K562 (cell line): ENCODE results near the gene MOG.

Source experiments
- CBFB ChIP-seq: sonication (generic); formaldehyde crosslinking; IDR thresholded peaks from 2 replicates; pipeline ENCODE4 v1.4.0; 2020; ENCODE audit warnings: mild to moderate bottlenecking, missing genetic modification reagents
- CREB1 ChIP-seq, 2 experiments: sonication (generic) in 1 of 2; formaldehyde crosslinking in 1 of 2; IDR thresholded peaks; 2 replicates each; pipeline versions ENCODE4 v1.6.1 to v1.8.0; 2012 to 2022; ENCODE audit warnings: inconsistent platforms in 1 of 2, mild to moderate bottlenecking in 1 of 2, missing genetic modification reagents in 1 of 2, moderate library complexity in 1 of 2
- EP300 ChIP-seq: IDR thresholded peaks from 2 replicates; pipeline ENCODE4 v1.6.1; 2012; ENCODE audit warnings: low read length, improper control_type of control experiment
- EZH2 ChIP-seq: IDR thresholded peaks from 2 replicates; pipeline ENCODE4 v1.6.1; 2012; ENCODE audit warnings: low read depth, mild to moderate bottlenecking, inconsistent platforms, low read length, borderline replicate concordance
- MAX ChIP-seq: sonication (generic); formaldehyde crosslinking; IDR thresholded peaks from 2 replicates; pipeline ENCODE4 v1.9.0; 2022; ENCODE audit warnings: mild to moderate bottlenecking, missing genetic modification reagents
- MBD2 ChIP-seq: sonication (generic); IDR thresholded peaks from 2 replicates; pipeline ENCODE4 v1.6.1; 2016; ENCODE audit warnings: low read depth, borderline replicate concordance
- MEF2A ChIP-seq: IDR thresholded peaks from 2 replicates; pipeline ENCODE4 v1.6.1; 2011; ENCODE audit warnings: low read depth, mild to moderate bottlenecking, low read length, moderate library complexity; ENCODE audit not compliant: control insufficient read depth
- NFIX ChIP-seq: fragments of 250-450 bp; sonication (Bioruptor Pico); IDR thresholded peaks from 2 replicates; pipeline ENCODE4 v1.4.0; 2020; ENCODE audit warnings: low read depth, mild to moderate bottlenecking, moderate library complexity
- SP1 ChIP-seq: sonication (generic); formaldehyde crosslinking; IDR thresholded peaks from 2 replicates; pipeline ENCODE4 v1.8.1; 2022; ENCODE audit warnings: mild to moderate bottlenecking, missing genetic modification reagents
- TF ChIP-seq, protein P1 (sequence below): fragments of 450-650 bp; IDR thresholded peaks from 2 replicates; pipeline ENCODE4 v1.6.1; 2016; ENCODE audit warnings: mild to moderate bottlenecking
- TF ChIP-seq, protein P2 (sequence below), 2 experiments: fragments of 450-650 bp; formaldehyde crosslinking in 1 of 2; IDR thresholded peaks; 2 replicates each; pipeline versions ENCODE4 v1.4.0 to v1.6.1; 2014 to 2020; ENCODE audit warnings: mild to moderate bottlenecking in 2 of 2, borderline replicate concordance in 1 of 2, low read depth in 1 of 2

DNA sequence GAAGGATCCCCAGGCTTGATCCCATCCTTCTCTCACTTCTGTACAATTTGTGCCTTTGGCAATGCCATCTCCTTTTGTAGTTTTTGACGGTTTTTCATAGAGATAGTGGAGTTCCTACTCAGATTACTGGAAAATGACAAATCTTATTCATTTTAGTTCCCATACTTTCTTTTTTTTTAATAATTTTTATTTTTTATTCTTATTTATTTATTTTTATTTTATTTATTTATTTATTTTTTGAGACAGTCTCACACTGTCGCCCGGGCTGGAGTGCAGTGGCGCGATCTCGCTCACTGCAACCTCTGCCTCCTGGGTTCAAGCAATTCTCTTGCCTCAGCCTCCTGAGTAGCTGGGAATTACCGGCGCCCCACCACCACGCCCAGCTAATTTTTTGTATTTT lies 19.6 kb upstream of the MOG start:
- TF ChIP-seq CBFB (no peak), MAX (no peak), MEF2A (no peak), EP300 (no peak), MBD2 (no peak), EZH2 (no peak), SP1 (CRISPR knock-in tag) (no peak), NFIX (no peak), CREB1 (IDR thresholded peaks at IDR 0.05) (no peak), CREB1 (CRISPR knock-in tag; IDR thresholded peaks at IDR 0.05) (no peak)
- TF ChIP-seq, protein P1, sequence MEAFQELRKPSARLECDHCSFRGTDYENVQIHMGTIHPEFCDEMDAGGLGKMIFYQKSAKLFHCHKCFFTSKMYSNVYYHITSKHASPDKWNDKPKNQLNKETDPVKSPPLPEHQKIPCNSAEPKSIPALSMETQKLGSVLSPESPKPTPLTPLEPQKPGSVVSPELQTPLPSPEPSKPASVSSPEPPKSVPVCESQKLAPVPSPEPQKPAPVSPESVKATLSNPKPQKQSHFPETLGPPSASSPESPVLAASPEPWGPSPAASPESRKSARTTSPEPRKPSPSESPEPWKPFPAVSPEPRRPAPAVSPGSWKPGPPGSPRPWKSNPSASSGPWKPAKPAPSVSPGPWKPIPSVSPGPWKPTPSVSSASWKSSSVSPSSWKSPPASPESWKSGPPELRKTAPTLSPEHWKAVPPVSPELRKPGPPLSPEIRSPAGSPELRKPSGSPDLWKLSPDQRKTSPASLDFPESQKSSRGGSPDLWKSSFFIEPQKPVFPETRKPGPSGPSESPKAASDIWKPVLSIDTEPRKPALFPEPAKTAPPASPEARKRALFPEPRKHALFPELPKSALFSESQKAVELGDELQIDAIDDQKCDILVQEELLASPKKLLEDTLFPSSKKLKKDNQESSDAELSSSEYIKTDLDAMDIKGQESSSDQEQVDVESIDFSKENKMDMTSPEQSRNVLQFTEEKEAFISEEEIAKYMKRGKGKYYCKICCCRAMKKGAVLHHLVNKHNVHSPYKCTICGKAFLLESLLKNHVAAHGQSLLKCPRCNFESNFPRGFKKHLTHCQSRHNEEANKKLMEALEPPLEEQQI, result no peak
- TF ChIP-seq, protein P2, sequence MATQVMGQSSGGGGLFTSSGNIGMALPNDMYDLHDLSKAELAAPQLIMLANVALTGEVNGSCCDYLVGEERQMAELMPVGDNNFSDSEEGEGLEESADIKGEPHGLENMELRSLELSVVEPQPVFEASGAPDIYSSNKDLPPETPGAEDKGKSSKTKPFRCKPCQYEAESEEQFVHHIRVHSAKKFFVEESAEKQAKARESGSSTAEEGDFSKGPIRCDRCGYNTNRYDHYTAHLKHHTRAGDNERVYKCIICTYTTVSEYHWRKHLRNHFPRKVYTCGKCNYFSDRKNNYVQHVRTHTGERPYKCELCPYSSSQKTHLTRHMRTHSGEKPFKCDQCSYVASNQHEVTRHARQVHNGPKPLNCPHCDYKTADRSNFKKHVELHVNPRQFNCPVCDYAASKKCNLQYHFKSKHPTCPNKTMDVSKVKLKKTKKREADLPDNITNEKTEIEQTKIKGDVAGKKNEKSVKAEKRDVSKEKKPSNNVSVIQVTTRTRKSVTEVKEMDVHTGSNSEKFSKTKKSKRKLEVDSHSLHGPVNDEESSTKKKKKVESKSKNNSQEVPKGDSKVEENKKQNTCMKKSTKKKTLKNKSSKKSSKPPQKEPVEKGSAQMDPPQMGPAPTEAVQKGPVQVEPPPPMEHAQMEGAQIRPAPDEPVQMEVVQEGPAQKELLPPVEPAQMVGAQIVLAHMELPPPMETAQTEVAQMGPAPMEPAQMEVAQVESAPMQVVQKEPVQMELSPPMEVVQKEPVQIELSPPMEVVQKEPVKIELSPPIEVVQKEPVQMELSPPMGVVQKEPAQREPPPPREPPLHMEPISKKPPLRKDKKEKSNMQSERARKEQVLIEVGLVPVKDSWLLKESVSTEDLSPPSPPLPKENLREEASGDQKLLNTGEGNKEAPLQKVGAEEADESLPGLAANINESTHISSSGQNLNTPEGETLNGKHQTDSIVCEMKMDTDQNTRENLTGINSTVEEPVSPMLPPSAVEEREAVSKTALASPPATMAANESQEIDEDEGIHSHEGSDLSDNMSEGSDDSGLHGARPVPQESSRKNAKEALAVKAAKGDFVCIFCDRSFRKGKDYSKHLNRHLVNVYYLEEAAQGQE (IDR thresholded peaks at IDR 0.05; ENCODE audit: borderline replicate concordance), result no peak
- TF ChIP-seq, protein P2 (CRISPR knock-in tag; IDR thresholded peaks at IDR 0.05; ENCODE audit: low read depth), result no peak
